Stomach smooth muscle (tissue), 2 donors: ENCODE results near the gene CD200.
A peak's percentile ranks its signal among the peaks of the same experiment; 100 is the strongest.

Experiments used
- H3K27ac ChIP-seq: one replicate; pipeline ENCODE4 v1.7.0; 2013; ENCODE audit warnings: mild to moderate bottlenecking, low read length, inconsistent platforms
- H3K27me3 ChIP-seq, 2 donors: one replicate each; pipeline ENCODE4 v1.7.0; 2013; ENCODE audit warnings: low read length in 2 of 2; ENCODE audit not compliant: insufficient read depth in 2 of 2, control insufficient read depth in 1 of 2
- H3K36me3 ChIP-seq, 2 donors: one replicate each; pipeline ENCODE4 v1.7.0; 2013; ENCODE audit warnings: low read length in 2 of 2; ENCODE audit not compliant: control insufficient read depth in 2 of 2, insufficient read depth in 2 of 2
- H3K4me1 ChIP-seq: one replicate; pipeline ENCODE4 v1.7.0; 2013; ENCODE audit warnings: low read length; ENCODE audit not compliant: control insufficient read depth, insufficient read depth
- H3K4me3 ChIP-seq, 2 donors: one replicate each; pipeline ENCODE4 v1.7.0; 2013; ENCODE audit warnings: low read length in 2 of 2
- H3K9ac ChIP-seq, 2 donors: one replicate each; pipeline ENCODE4 v1.7.0; 2013; ENCODE audit warnings: low read length in 2 of 2, mild to moderate bottlenecking in 1 of 2
- H3K9me3 ChIP-seq, 2 donors: one replicate each; pipeline ENCODE4 v1.7.0; 2013; ENCODE audit warnings: low read length in 2 of 2; ENCODE audit not compliant: control insufficient read depth in 2 of 2
- donor health status: healthy.
- donor health status: Pancreatic carcinoma.

CD200 gene

GRCh38 chr3:112348943-112349342 lies 16.0 kb downstream of the CD200 start:
- no peak overlapping the region for H3K4me3 ChIP-seq
- H3K36me3 ChIP-seq: no peaks in the 10 kb centered on the region
- no peaks in the 10 kb centered on the region for H3K4me1 ChIP-seq
- no peaks in the 10 kb centered on the region for H3K27me3 ChIP-seq
- H3K9ac ChIP-seq: no peak overlapping the region
- H3K9me3 ChIP-seq: no peaks in the 10 kb centered on the region
- no peak overlapping the region for H3K27ac ChIP-seq

GRCh38 chr3:112349557-112349956 lies 16.6 kb downstream of the CD200 start:
- Histone ChIP-seq H3K9ac (no peak overlapping the region), H3K36me3 (no peaks in the 10 kb centered on the region), H3K27ac (no peak overlapping the region)

GRCh38 chr3:112350018-112350810 lies 17.3 kb downstream of the CD200 start:
- no peaks in the 10 kb centered on the region for H3K27me3 ChIP-seq
- no peaks in the 10 kb centered on the region for H3K36me3 ChIP-seq
- no peaks in the 10 kb centered on the region for H3K4me1 ChIP-seq
- no peak overlapping the region for H3K4me3 ChIP-seq
- H3K9ac ChIP-seq: no peak overlapping the region
- no peaks in the 10 kb centered on the region for H3K9me3 ChIP-seq
- no peak overlapping the region for H3K27ac ChIP-seq

More at GRCh38 chr3:112349557-112349956, 16.6 kb downstream of the CD200 start:
- Histone ChIP-seq H3K27me3 (no peaks in the 10 kb centered on the region), H3K4me3 (no peak overlapping the region), H3K4me1 (no peaks in the 10 kb centered on the region), H3K9me3 (no peaks in the 10 kb centered on the region)

GRCh38 chr3:112351036-112351435 lies 18.1 kb downstream of the CD200 start:
- Histone ChIP-seq H3K9ac (no peak overlapping the region), H3K4me3 (no peak overlapping the region), H3K27me3 (no peaks in the 10 kb centered on the region), H3K27ac (no peak overlapping the region), H3K4me1 (no peaks in the 10 kb centered on the region), H3K36me3 (no peaks in the 10 kb centered on the region), H3K9me3 (no peaks in the 10 kb centered on the region)

GRCh38 chr3:112351823-112352222 lies 18.9 kb downstream of the CD200 start:
- Histone ChIP-seq H3K27ac (no peak overlapping the region), H3K4me3 (no peak overlapping the region), H3K27me3 (no peaks in the 10 kb centered on the region), H3K9ac (no peak overlapping the region), H3K4me1 (no peaks in the 10 kb centered on the region), H3K9me3 (no peaks in the 10 kb centered on the region), H3K36me3 (no peaks in the 10 kb centered on the region)

GRCh38 chr3:112352720-112353119 lies 19.8 kb downstream of the CD200 start:
- no peaks in the 10 kb centered on the region for H3K4me1 ChIP-seq
- H3K4me3 ChIP-seq: no peak overlapping the region
- H3K27me3 ChIP-seq: no peaks in the 10 kb centered on the region
- H3K9ac ChIP-seq: no peak overlapping the region
- no peak overlapping the region for H3K27ac ChIP-seq
- no peaks in the 10 kb centered on the region for H3K36me3 ChIP-seq
- no peaks in the 10 kb centered on the region for H3K9me3 ChIP-seq

GRCh38 chr3:112353365-112353764 lies 20.4 kb downstream of the CD200 start:
- H3K9me3 ChIP-seq: no peaks in the 10 kb centered on the region
- no peaks in the 10 kb centered on the region for H3K4me1 ChIP-seq
- H3K27me3 ChIP-seq: no peaks in the 10 kb centered on the region
- H3K27ac ChIP-seq: no peak overlapping the region
- no peak overlapping the region for H3K9ac ChIP-seq
- no peak overlapping the region for H3K4me3 ChIP-seq
- H3K36me3 ChIP-seq: no peaks in the 10 kb centered on the region

- no peak overlapping the region for H3K4me3 ChIP-seq
- no peaks in the 10 kb centered on the region for H3K4me1 ChIP-seq
- no peak overlapping the region for H3K27ac ChIP-seq
- no peaks in the 10 kb centered on the region for H3K36me3 ChIP-seq
- no peaks in the 10 kb centered on the region for H3K9me3 ChIP-seq
- H3K9ac ChIP-seq: no peak overlapping the region
- H3K27me3 ChIP-seq: no peaks in the 10 kb centered on the region
Measured at GRCh38 chr3:112354642-112355306, 21.8 kb downstream of the CD200 start.

- H3K36me3 ChIP-seq: no peaks in the 10 kb centered on the region
- H3K9ac ChIP-seq: no peak overlapping the region
- no peaks in the 10 kb centered on the region for H3K4me1 ChIP-seq
- no peaks in the 10 kb centered on the region for H3K27me3 ChIP-seq
- H3K27ac ChIP-seq: no peak overlapping the region
- H3K4me3 ChIP-seq: no peak overlapping the region
- H3K9me3 ChIP-seq: no peaks in the 10 kb centered on the region
Measured at GRCh38 chr3:112355307-112355687, 22.3 kb downstream of the CD200 start.

- H3K27ac ChIP-seq: no peak overlapping the region
- no peaks in the 10 kb centered on the region for H3K27me3 ChIP-seq
- H3K36me3 ChIP-seq: no peaks in the 10 kb centered on the region
- no peaks in the 10 kb centered on the region for H3K9me3 ChIP-seq
- H3K4me3 ChIP-seq: peak overlapping the region in 1 of 2 donors; percentile 10
- H3K9ac ChIP-seq: no peak overlapping the region
- no peaks in the 10 kb centered on the region for H3K4me1 ChIP-seq
Measured at GRCh38 chr3:112357930-112358780, 25.2 kb downstream of the CD200 start.
